GM23248 (cell line): ENCODE results near the gene THNSL1. TPM values are rescaled to one million over a fixed set of nuclear protein-coding genes. Genes with fewer than 3 reads are reported as not detected.
"Not testable (repeated sequence)": the region's sequence is repeated elsewhere in the genome, so short reads cannot be mapped to it uniquely, and the experiment has no call there.

Source experiments
- DNase-seq: peaks from one replicate; pipeline ENCODE4 v3.0.0-alpha.2; 2015
- H2AFZ ChIP-seq: fragments of 200-600 bp; sonication (generic); 2 replicates; pipeline ENCODE4 v1.6.1; 2016; ENCODE audit warnings: antibody characterized with exemption
- H3F3A ChIP-seq: fragments of 200-600 bp; sonication (generic); 2 replicates; pipeline ENCODE4 v1.6.1; 2016; ENCODE audit warnings: mild to moderate bottlenecking, antibody characterized with exemption, mixed run types; ENCODE audit not compliant: insufficient read depth
- H3K27ac ChIP-seq: fragments of 200-600 bp; sonication (generic); 2 replicates; pipeline ENCODE4 v1.5.1; 2016; ENCODE audit warnings: mild to moderate bottlenecking
- H3K27me3 ChIP-seq: fragments of 200-600 bp; sonication (generic); replicated peaks from 2 replicates; pipeline ENCODE4 v1.6.1; 2016; ENCODE audit warnings: mild to moderate bottlenecking; ENCODE audit not compliant: insufficient read depth
- H3K36me3 ChIP-seq: fragments of 200-600 bp; sonication (generic); 2 replicates; pipeline ENCODE4 v1.6.1; 2016; ENCODE audit warnings: low read depth, mild to moderate bottlenecking
- H3K4me1 ChIP-seq: fragments of 200-600 bp; sonication (generic); 2 replicates; pipeline ENCODE4 v1.6.1; 2016; ENCODE audit warnings: mild to moderate bottlenecking; ENCODE audit not compliant: insufficient read depth
- H3K4me2 ChIP-seq: fragments of 200-600 bp; sonication (generic); one replicate; pipeline ENCODE4 v1.6.1; 2016; ENCODE audit warnings: mild to moderate bottlenecking; ENCODE audit not compliant: unreplicated experiment
- H3K4me3 ChIP-seq: fragments of 200-600 bp; sonication (generic); 2 replicates; pipeline ENCODE4 v1.5.1; 2016; ENCODE audit warnings: mild to moderate bottlenecking
- H3K79me2 ChIP-seq: fragments of 200-600 bp; sonication (generic); 2 replicates; pipeline ENCODE4 v1.6.1; 2016; ENCODE audit warnings: mild to moderate bottlenecking; ENCODE audit not compliant: insufficient read depth
- H3K9ac ChIP-seq: fragments of 200-600 bp; sonication (generic); 2 replicates; pipeline ENCODE4 v1.6.1; 2016; ENCODE audit warnings: mild to moderate bottlenecking
- H3K9me2 ChIP-seq: fragments of 200-600 bp; sonication (generic); 2 replicates; pipeline ENCODE4 v1.6.1; 2016; ENCODE audit warnings: mixed run types, mild to moderate bottlenecking, moderate library complexity; ENCODE audit not compliant: insufficient read depth
- H3K9me3 ChIP-seq: fragments of 200-600 bp; sonication (generic); one replicate; pipeline ENCODE4 v1.6.1; 2017; ENCODE audit warnings: low read depth
- H4K20me1 ChIP-seq: fragments of 200-600 bp; sonication (generic); 2 replicates; pipeline ENCODE4 v1.6.0; 2016; ENCODE audit not compliant: insufficient read depth
- EZH2 ChIP-seq: fragments of 200-600 bp; sonication (generic); IDR thresholded peaks from 2 replicates; pipeline ENCODE4 v1.6.1; 2018; ENCODE audit warnings: antibody characterized with exemption, mild to moderate bottlenecking; ENCODE audit not compliant: insufficient read depth, poor library complexity, severe bottlenecking
- EZH2phosphoT487 ChIP-seq: fragments of 200-600 bp; sonication (generic); IDR thresholded peaks from 2 replicates; pipeline ENCODE4 v1.6.1; 2018; ENCODE audit warnings: antibody characterized with exemption, moderate library complexity, mild to moderate bottlenecking, low read depth; ENCODE audit not compliant: insufficient read depth
- WGBS, 2 experiments: methylation state at CpG; one replicate each; pipeline ENCODE4 v1.1.6; 2015 to 2017; ENCODE audit warnings: low lambda C conversion rate in 2 of 2, low coverage in 1 of 2; ENCODE audit errors: missing lambda C conversion rate in 2 of 2; 5-methylcytosine and 5-hydroxymethylcytosine counted together
- in situ Hi-C: fragments of 300-500 bp; cut with MboI; formaldehyde crosslinking; loops from 2 replicates; pipeline ENCODE4 v1.15.0; 2020
- polyA plus RNA-seq: library from polyadenylated mRNA; unstranded; fragments of >200 nt; fragmentation: Nextera tagmentation; extraction: Ambion mirVana; gene quantifications from 2 replicates; pipeline ENCODE4 v1.2.1, GENCODE V29; 2016
- total RNA-seq: library from RNA; depleted of rRNA; stranded (reverse); fragments of >200 nt; shearing (Covaris generic); gene quantifications from 2 replicates; pipeline ENCODE4 v1.2.3, GENCODE V29; 2014

The THNSL1 gene
- total and polyA plus RNA-seq, 2 experiments from 2014 or later: 3.0 to 5.2 TPM

DNA sequence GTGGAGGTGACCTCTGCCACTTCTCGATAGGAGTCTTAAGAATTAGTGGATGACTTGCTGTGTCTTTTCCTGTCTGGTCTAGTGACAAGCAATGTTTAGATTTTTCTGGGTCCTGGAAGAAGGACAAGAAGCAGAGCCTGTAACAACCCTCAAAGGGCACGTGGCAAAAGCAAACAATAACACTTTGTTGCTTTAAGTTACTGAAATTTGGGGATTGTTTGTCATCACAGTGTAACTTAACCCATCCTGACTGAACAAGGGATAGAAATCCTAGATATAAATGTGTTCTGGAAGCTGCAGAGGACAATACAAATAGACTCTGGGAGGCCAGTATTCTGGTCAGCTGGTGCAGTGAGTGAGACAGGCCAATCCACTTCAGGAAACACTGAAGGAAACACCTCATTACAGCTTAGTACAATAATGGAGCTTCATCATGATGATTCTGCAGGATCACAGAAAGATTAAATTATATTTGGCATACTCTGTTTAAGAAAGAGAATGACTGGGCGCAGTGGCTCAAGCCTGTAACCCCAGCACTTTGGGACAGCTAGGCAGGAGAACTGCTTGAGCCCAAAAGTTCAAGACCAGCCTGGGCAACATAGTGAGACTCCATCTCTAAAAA lies 23.8 kb upstream of the THNSL1 start:
- Histone ChIP-seq H3K4me2 (no peak overlapping the region), H3K9me3 (no peaks in the 10 kb centered on the region), H3F3A (no peaks in the 10 kb centered on the region), H3K27me3 (no peaks in the 10 kb centered on the region), H3K79me2 (no peaks in the 10 kb centered on the region), H3K4me3 (no peak overlapping the region), H3K4me1 (no peaks in the 10 kb centered on the region), H3K9ac (no peak overlapping the region), H3K9me2 (no peaks in the 10 kb centered on the region), H3K27ac (no peak overlapping the region), H4K20me1 (no peaks in the 10 kb centered on the region), H2AFZ (no peak overlapping the region), H3K36me3 (no peaks in the 10 kb centered on the region)
- WGBS, 2 experiments: 88 to 100% methylated on average over 3 of the region's 3 CpGs
- TF ChIP-seq EZH2phosphoT487 (no peak), EZH2 (no peak)
- in situ Hi-C loops: no loop called here
- no peak for DNase-seq

DNA sequence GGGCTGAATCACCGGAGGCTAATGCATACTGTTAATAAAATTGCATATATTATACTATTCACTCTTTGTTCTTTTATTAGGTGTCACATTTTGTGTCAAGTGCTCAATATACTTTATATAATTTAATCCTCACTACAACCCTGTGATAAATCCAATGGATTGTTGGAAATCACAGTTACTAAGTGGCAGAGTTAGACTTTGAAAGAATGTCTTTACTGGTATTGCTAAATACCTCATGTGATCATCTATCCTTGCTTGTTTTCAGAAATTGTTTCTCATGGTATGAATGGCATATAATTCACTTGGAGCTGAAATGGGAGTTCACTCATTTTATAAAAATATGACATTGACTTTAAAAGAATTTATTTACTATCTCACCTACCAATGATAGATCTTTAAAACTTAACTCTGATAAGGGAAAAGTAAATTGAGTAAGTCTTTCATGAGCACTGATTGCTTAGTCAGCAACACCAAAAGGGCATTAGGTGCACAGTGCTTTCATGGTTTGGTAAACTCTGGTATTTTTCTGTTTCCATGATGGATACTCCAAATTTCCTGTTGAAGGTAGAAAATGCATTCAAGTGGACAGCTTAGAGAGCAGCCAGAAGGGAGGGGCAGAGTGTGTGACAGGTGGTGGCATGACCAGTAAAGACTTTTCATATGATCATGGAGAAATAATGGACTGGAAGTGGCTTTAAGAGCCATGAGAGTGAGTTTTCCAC lies 23.0 kb upstream of the THNSL1 start:
- Histone ChIP-seq H3K4me2 (no peak overlapping the region), H3K9me2 (no peaks in the 10 kb centered on the region), H3F3A (no peaks in the 10 kb centered on the region), H3K9ac (no peak overlapping the region), H3K27me3 (no peaks in the 10 kb centered on the region), H3K4me3 (no peak overlapping the region), H3K36me3 (no peaks in the 10 kb centered on the region), H3K4me1 (no peaks in the 10 kb centered on the region), H4K20me1 (no peaks in the 10 kb centered on the region), H3K79me2 (no peaks in the 10 kb centered on the region), H3K9me3 (no peaks in the 10 kb centered on the region), H3K27ac (no peak overlapping the region), H2AFZ (no peak overlapping the region)
- TF ChIP-seq EZH2phosphoT487 (no peak), EZH2 (no peak)
- WGBS, 2 experiments: 94 to 100% methylated on average over 1 of the region's 1 CpG
- peak; percentile 12 for DNase-seq
- in situ Hi-C loops: no loop called here

DNA sequence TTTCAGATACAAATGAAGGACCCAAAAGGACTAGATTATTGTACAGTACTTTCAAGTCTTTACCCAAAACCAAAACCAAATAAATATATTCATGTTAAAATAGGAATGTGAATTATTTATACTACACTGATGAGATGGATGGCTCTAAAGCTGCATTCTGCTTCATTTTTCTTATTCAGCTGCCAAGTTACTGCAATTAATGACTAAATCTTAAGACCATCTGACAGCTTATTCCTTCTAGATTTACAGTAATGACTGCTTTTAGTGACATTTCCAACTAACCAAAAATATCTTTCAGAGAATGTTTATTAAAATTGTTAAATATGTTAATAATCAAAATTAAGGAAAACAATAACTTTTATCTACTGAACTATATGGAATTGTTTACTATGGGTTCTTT lies 21.3 kb upstream of the THNSL1 start:
- Histone ChIP-seq H3K4me2 (no peak overlapping the region), H3K27me3 (no peaks in the 10 kb centered on the region), H3K27ac (no peak overlapping the region), H3K9me2 (no peaks in the 10 kb centered on the region), H3F3A (no peaks in the 10 kb centered on the region), H4K20me1 (no peaks in the 10 kb centered on the region), H3K79me2 (no peaks in the 10 kb centered on the region), H2AFZ (no peak overlapping the region), H3K9ac (no peak overlapping the region), H3K4me3 (no peak overlapping the region), H3K36me3 (no peaks in the 10 kb centered on the region), H3K4me1 (no peaks in the 10 kb centered on the region), H3K9me3 (no peaks in the 10 kb centered on the region)
- in situ Hi-C loops: no loop called here
- no peak for DNase-seq
- TF ChIP-seq EZH2 (no peak), EZH2phosphoT487 (no peak)

DNA sequence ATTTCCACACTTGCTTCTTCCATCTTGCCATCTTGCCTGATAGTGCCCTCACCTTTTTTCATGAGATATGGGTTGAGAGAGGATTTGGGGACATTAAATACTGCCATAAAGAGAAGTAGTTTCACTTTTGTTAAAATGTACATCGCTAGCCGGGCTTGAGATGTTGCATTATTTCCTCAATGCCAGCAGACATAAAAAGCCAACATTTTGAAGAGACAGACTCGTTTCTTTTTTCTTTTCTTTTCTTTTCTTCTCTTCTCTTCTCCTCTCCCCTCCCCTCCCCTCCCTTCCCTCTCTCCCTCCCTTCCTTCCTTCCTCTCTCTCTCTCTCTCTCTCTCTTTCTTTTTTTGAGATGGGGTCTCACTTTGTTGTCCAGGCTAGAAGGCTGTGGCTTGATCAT lies 18.4 kb upstream of the THNSL1 start:
- whole genome bisulfite sequencing, 2 experiments: 70 to 97% methylated on average over 2 to 3 of the region's 3 CpGs

DNA sequence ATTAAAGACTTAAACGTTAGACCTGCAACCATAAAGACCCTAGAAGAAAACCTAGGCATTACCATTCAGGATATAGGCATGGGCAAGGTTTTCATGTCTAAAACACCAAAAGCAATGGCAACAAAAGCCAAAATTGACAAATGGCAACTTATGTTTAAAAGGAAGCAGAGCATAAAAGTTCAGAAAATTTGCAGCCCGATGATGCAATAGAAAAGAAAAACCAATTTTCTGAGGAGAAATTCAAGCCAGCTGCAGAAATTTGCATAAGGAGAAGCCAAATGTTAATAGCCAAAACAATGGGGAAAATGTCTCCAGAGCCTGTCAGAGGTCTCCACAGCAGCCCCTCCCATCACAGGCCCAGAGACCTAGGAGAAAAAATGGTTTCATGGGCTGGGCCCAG lies 4.8 kb upstream of the THNSL1 start:
- WGBS, 2 experiments: 50 to 53% methylated on average over 2 of the region's 2 CpGs
- H3K4me2 ChIP-seq, H3K9me3 ChIP-seq, H3K27ac ChIP-seq, H2AFZ ChIP-seq, H4K20me1 ChIP-seq, H3K9me2 ChIP-seq, H3K4me1 ChIP-seq, H3K36me3 ChIP-seq, DNase-seq, H3K79me2 ChIP-seq, H3K9ac ChIP-seq, in situ Hi-C loops, H3K27me3 ChIP-seq, H3K4me3 ChIP-seq, H3F3A ChIP-seq: not testable (repeated sequence)

More for the DNA sequence above, 18.4 kb upstream of the THNSL1 start:
- no peak for DNase-seq
- in situ Hi-C loops: no loop called here
- Histone ChIP-seq H3K9me3 (no peaks in the 10 kb centered on the region), H3K27ac (no peak overlapping the region), H3K36me3 (no peaks in the 10 kb centered on the region), H3K9me2 (no peaks in the 10 kb centered on the region), H3K4me3 (no peak overlapping the region), H3K27me3 (no peaks in the 10 kb centered on the region), H3K4me2 (no peak overlapping the region), H2AFZ (no peak overlapping the region), H3K79me2 (no peaks in the 10 kb centered on the region), H3F3A (no peaks in the 10 kb centered on the region), H3K4me1 (no peaks in the 10 kb centered on the region), H4K20me1 (no peaks in the 10 kb centered on the region), H3K9ac (no peak overlapping the region)
- no peak for TF ChIP-seq EZH2
- TF ChIP-seq EZH2phosphoT487: no peak
